ENCODE measurements around the gene TMOD4. TPM values are rescaled to one million over a fixed set of nuclear protein-coding genes. Genes with fewer than 3 reads are reported as not detected.

Gene TMOD4
- total and polyA plus RNA-seq, 2 of the 13 experiments (the other 11 are each of a cell fraction or from before 2014, with no cell fraction given): 0.66 TPM; not detected in 1

- 0 out of 2 replicates have a peak, but pooled peaks have one; percentile 41 for TF ChIP-seq ZBTB4 (CRISPR knock-in tag; IDR thresholded peaks at IDR 0.05; ENCODE audit: borderline replicate concordance)
- 0 out of 2 replicates have a peak, but pooled peaks have one; percentile 35 for TF ChIP-seq POGK (CRISPR knock-in tag; conservative IDR thresholded peaks at IDR 0.05)
- peak in 1 of 2 experiments; percentile 46; a peak in 1 of 4 replicates for TF ChIP-seq REST (IDR thresholded peaks at IDR 0.05; ENCODE audit: borderline replicate concordance in 1 of 2, low read depth in 1 of 2, low read length in 2 of 2)
- peak; percentile 43; the same call in 1 of the 2 replicates for TF ChIP-seq ZNF652 (CRISPR knock-in tag; IDR thresholded peaks at IDR 0.05; ENCODE audit: borderline replicate concordance, low read depth)
- no peak for TF ChIP-seq ZNF24 (IDR thresholded peaks at IDR 0.05)
- peak; percentile 81 for TF ChIP-seq SPEN (CRISPR knock-in tag; IDR thresholded peaks at IDR 0.05; ENCODE audit: low read depth)
- TF ChIP-seq HNF4A (CRISPR knock-in tag; IDR thresholded peaks at IDR 0.05): 0 out of 2 replicates have a peak, but pooled peaks have one; percentile 13
- no peak for TF ChIP-seq AFF4 (CRISPR knock-in tag; IDR thresholded peaks at IDR 0.05)
- TF ChIP-seq ZNF431 (CRISPR knock-in tag; IDR thresholded peaks at IDR 0.05; ENCODE audit: borderline replicate concordance, low read depth): 0 out of 2 replicates have a peak, but pooled peaks have one; percentile 55
- TF ChIP-seq KDM3A (CRISPR knock-in tag; IDR thresholded peaks at IDR 0.05; ENCODE audit: low read depth): peak; percentile 60; the same call in 1 of the 2 replicates
- no peak for TF ChIP-seq FOSL1 (CRISPR knock-in tag; IDR thresholded peaks at IDR 0.05; ENCODE audit: borderline replicate concordance)
- peak; percentile 81; the same call in 1 of the 2 replicates for TF ChIP-seq FOXK1 (CRISPR knock-in tag; IDR thresholded peaks at IDR 0.05; ENCODE audit: borderline replicate concordance, low read depth)
- peak; percentile 36; the same call in 1 of the 2 replicates for TF ChIP-seq ETV6 (CRISPR knock-in tag; conservative IDR thresholded peaks at IDR 0.05)
- TF ChIP-seq ATF1 (CRISPR knock-in tag; IDR thresholded peaks at IDR 0.05): peak; percentile 45; the same call in 1 of the 2 replicates
These were observed 14.1 kb upstream of the TMOD4 start, which contains the start of gene VPS72 (continued) for GRCh38 chr1:151189637-151190445.

Measured in HepG2 (cell line).